GM19099 (cell line): ENCODE results near the gene LDLRAD4.

Source experiments
- POLR2A ChIP-seq: IDR thresholded peaks from 3 replicates; pipeline ENCODE4 v1.6.1; 2011; ENCODE audit warnings: low read depth; ENCODE audit not compliant: insufficient read length; ENCODE audit errors: extremely low read depth

LDLRAD4 gene

GRCh38 chr18:13305301-13305700 lies 86.7 kb downstream of the LDLRAD4 start:
- no peak for TF ChIP-seq POLR2A

GRCh38 chr18:13306583-13306982 lies 88.0 kb downstream of the LDLRAD4 start:
- no peak for TF ChIP-seq POLR2A

GRCh38 chr18:13308369-13308768 lies 89.8 kb downstream of the LDLRAD4 start:
- TF ChIP-seq POLR2A, result no peak

- no peak for TF ChIP-seq POLR2A
These were observed 90.6 kb downstream of the LDLRAD4 start for GRCh38 chr18:13309031-13309747.

- TF ChIP-seq POLR2A, result no peak
These were observed 91.4 kb downstream of the LDLRAD4 start for GRCh38 chr18:13309748-13310670.

- TF ChIP-seq POLR2A, result no peak
These were observed 92.6 kb downstream of the LDLRAD4 start for GRCh38 chr18:13311193-13311592.

- TF ChIP-seq POLR2A, result no peak
These were observed 94.0 kb downstream of the LDLRAD4 start for GRCh38 chr18:13312515-13312914.

GRCh38 chr18:13313006-13313686 lies 94.6 kb downstream of the LDLRAD4 start:
- TF ChIP-seq POLR2A, result no peak

- no peak for TF ChIP-seq POLR2A
These were observed 96.4 kb downstream of the LDLRAD4 start for GRCh38 chr18:13315000-13315399.

GRCh38 chr18:13316063-13316462 lies 97.5 kb downstream of the LDLRAD4 start:
- no peak for TF ChIP-seq POLR2A

- TF ChIP-seq POLR2A, result no peak
These were observed 99.2 kb downstream of the LDLRAD4 start for GRCh38 chr18:13317801-13318200.

- TF ChIP-seq POLR2A, result no peak
These were observed 100.4 kb downstream of the LDLRAD4 start for GRCh38 chr18:13318731-13319501.

- TF ChIP-seq POLR2A, result no peak
These were observed 101.1 kb downstream of the LDLRAD4 start for GRCh38 chr18:13319629-13320028.

GRCh38 chr18:13320096-13320495 lies 101.5 kb downstream of the LDLRAD4 start:
- no peak for TF ChIP-seq POLR2A
